HL-60 (cell line): Measurements from ENCODE around the gene FUT3.

Experiments
- POLR2AphosphoS5 ChIP-seq: IDR thresholded peaks from 2 replicates; pipeline ENCODE4 v1.6.1; 2012; ENCODE audit warnings: low read depth
- SPI1 ChIP-seq: IDR thresholded peaks from 2 replicates; pipeline ENCODE4 v1.6.1; 2012; ENCODE audit warnings: low read depth, mild to moderate bottlenecking, borderline replicate concordance
- TF ChIP-seq, protein P1 (sequence below): IDR thresholded peaks from one replicate; pipeline ENCODE4 v1.5.1; 2011; ENCODE audit warnings: low read length, control low read depth, inconsistent platforms; ENCODE audit not compliant: insufficient read depth
- TF ChIP-seq, protein P2 (sequence below): IDR thresholded peaks from 2 replicates; pipeline ENCODE4 v1.6.1; 2012; ENCODE audit warnings: low read depth; ENCODE audit not compliant: insufficient replicate concordance

- TF ChIP-seq, protein P1, sequence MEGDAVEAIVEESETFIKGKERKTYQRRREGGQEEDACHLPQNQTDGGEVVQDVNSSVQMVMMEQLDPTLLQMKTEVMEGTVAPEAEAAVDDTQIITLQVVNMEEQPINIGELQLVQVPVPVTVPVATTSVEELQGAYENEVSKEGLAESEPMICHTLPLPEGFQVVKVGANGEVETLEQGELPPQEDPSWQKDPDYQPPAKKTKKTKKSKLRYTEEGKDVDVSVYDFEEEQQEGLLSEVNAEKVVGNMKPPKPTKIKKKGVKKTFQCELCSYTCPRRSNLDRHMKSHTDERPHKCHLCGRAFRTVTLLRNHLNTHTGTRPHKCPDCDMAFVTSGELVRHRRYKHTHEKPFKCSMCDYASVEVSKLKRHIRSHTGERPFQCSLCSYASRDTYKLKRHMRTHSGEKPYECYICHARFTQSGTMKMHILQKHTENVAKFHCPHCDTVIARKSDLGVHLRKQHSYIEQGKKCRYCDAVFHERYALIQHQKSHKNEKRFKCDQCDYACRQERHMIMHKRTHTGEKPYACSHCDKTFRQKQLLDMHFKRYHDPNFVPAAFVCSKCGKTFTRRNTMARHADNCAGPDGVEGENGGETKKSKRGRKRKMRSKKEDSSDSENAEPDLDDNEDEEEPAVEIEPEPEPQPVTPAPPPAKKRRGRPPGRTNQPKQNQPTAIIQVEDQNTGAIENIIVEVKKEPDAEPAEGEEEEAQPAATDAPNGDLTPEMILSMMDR, result no peak
- TF ChIP-seq, protein P2, sequence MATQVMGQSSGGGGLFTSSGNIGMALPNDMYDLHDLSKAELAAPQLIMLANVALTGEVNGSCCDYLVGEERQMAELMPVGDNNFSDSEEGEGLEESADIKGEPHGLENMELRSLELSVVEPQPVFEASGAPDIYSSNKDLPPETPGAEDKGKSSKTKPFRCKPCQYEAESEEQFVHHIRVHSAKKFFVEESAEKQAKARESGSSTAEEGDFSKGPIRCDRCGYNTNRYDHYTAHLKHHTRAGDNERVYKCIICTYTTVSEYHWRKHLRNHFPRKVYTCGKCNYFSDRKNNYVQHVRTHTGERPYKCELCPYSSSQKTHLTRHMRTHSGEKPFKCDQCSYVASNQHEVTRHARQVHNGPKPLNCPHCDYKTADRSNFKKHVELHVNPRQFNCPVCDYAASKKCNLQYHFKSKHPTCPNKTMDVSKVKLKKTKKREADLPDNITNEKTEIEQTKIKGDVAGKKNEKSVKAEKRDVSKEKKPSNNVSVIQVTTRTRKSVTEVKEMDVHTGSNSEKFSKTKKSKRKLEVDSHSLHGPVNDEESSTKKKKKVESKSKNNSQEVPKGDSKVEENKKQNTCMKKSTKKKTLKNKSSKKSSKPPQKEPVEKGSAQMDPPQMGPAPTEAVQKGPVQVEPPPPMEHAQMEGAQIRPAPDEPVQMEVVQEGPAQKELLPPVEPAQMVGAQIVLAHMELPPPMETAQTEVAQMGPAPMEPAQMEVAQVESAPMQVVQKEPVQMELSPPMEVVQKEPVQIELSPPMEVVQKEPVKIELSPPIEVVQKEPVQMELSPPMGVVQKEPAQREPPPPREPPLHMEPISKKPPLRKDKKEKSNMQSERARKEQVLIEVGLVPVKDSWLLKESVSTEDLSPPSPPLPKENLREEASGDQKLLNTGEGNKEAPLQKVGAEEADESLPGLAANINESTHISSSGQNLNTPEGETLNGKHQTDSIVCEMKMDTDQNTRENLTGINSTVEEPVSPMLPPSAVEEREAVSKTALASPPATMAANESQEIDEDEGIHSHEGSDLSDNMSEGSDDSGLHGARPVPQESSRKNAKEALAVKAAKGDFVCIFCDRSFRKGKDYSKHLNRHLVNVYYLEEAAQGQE, result no peak
- no peak for TF ChIP-seq POLR2AphosphoS5
- TF ChIP-seq SPI1, result no peak
Measured at GRCh38 chr19:5897189-5897969, 46.1 kb upstream of the FUT3 start.
